Amniotic epithelial cell (primary cell): ENCODE results near the gene PRKAR1B.
"Not testable (repeated sequence)": the region's sequence is repeated elsewhere in the genome, so short reads cannot be mapped to it uniquely, and the experiment has no call there.

Source experiments
- DNase-seq: peaks from one replicate; pipeline ENCODE4 v3.0.0-alpha.2; 2010; ENCODE audit warnings: low read depth

PRKAR1B gene

GRCh38 chr7:556837-557557, 170.1 kb downstream of the PRKAR1B start:
- no peak for DNase-seq

DNA sequence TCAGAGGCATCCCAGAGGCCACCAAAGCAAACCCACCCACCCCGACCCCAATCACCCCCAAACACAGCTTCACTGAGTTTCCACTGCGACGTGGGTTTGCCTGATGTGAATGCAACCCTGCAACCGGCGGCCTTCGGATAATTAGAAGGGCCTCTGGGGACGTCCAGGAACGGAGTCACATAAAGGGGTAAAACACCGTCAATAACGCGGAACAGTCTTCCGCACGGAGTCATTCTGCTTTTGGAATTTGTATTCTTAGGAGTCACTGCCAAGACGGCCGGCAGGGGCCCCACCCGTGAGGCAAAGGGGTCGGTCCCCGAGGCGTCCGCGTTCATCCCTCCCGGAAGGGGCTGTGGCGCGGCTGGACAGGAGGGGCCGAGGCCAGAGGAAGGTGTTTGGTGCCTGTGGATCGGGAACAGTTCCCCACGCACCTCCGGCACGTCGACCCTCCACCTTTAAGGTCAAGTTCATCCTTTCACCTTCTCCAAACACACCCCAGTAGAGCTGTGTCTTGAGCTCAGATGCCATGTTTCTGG, 170.7 kb downstream of the PRKAR1B start:
- DNase-seq, result no peak

DNA sequence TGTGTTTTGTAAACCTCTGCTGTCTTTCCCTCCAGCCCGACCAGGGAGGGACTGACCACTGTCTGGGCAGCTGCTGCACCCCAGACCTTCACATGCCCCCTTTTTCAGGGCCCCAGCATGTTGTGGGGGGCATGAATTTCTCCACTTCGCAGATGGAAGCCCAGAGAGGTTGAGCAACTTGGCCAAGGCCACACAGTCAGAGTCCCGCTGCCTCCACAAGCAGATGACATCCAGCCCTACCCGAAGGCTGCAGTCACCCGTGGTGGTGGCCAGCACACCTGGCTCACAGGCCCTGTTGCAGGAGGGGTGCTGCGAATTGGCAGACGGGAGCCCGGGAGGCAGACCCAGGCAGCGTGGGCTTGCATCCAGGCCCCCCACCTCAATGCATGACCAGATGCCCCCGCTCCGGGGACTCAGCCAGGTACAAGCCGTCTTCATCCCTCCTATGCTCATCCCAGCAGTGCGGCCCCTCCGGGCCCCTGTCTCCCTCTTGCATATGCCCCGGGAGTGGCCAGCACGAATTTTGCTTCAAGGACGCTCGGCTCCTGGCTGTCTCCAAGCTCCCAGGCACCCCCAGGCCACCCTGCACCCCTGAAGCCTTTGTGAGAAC, 171.4 kb downstream of the PRKAR1B start:
- no peak for DNase-seq

DNA sequence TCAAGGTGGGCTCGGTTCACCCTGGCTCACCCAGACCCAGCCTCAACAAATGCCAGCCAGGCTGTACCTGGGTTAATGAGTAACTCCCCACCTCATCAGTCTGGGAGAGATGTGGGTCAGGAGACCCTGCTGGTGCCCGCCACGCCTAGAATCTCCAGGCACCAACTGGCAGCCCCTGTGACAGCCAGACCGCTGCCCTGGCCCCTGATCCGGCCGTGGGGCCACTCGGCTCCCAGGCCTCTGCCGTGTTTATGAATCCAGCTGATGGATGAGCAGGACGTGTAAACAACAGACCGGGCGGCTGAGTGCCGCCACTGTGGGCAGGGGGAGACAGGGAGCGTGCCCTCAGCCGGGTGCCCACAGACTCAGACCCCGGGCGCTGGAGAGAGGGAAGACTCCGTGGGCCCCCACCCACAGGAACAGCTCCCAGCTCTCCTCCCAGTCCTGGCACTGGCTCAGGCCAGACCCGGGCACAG, 173.4 kb downstream of the PRKAR1B start:
- no peak for DNase-seq

GRCh38 chr7:552868-553635, 174.0 kb downstream of the PRKAR1B start:
- DNase-seq, result no peak

DNA sequence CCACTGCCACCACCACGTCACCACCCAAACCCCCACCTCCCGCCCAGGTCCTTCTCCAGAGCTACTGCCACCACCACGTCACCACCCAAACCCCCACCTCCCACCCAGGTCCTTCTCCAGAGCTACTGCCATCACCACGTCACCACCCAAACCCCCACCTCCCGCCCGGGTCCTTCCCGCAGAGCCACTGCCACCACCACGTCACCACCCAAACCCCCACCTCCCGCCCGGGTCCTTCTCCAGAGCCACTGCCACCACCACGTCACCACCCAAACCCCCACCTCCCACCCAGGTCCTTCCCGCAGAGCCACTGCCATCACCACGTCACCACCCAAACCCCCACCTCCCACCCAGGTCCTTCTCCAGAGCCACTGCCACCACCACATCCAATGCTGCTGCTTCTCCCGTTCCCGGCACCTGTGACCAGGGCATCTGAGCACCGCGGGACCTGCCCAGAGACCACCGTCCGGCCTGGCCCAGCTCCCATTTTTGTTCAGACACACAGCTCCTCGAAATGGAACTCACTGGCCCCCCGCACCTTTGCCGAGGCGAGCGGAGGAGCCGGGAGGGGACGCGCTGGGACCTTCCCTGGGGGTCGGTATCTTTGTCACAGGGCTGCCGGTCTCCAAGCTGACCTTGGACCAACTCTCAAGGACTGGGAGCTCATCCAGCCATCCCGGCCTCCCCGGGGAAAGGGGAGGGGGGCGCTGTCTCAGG, 174.8 kb downstream of the PRKAR1B start:
- DNase-seq, result not testable (repeated sequence)

- not testable (repeated sequence) for DNase-seq
These were observed 175.5 kb downstream of the PRKAR1B start for GRCh38 chr7:551615-551970.

DNA sequence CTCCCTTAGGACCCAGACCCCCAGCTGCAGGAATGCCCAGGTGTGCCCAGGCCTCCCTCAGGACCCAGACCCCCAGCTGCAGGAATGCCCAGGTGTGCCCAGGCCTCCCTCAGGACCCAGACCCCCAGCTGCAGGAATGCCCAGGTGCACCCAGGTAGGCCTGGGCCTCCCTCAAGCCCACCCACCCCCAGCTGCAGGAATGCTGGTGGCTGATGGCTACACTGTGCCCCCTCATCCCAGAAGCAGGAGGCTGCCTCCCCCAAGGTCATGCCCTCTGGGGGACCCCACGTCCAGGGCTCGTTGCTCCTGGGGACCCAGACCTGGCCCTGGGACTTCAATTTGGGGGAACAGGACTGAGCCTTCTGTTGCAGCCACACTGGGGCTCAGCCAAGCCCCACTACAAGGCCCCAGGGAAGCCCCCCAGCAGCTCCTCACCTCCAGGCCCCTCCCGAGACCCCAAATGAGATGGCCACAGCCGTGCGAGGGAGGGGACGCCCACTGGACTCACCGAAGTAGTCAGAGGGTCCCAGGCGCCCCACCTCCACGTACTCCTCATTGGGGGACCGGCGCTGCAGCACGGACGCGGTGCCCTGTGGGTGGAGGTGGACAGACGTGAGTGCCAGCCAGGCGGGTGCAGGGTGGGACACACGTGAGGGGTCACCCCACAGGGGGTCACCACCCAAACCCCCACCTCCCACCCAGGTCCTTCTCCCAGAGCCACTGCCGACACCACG, 176.0 kb downstream of the PRKAR1B start:
- no peak for DNase-seq

- no peak for DNase-seq
These were observed 177.0 kb downstream of the PRKAR1B start for GRCh38 chr7:549891-550625.

GRCh38 chr7:549066-549890, 177.8 kb downstream of the PRKAR1B start:
- DNase-seq, result no peak

DNA sequence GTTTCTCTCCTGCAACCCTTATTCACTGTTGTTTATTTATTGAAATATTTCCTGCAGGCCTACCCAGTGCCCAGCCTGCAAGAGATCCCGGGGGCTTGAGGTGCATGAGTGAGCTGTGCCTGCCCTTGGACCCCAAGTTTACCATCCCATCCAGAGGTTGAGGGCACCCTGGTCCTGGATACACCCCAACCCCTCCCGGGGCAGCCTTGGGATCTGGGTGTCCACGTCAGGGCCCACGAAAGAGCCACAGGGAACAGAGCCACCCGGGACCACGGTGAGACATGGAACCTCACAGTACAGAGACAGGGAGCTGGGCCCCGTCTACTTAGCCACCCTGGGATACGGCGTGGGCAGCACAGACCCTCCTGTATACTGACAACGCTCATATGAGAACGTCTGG, 178.7 kb downstream of the PRKAR1B start:
- DNase-seq, result no peak

DNA sequence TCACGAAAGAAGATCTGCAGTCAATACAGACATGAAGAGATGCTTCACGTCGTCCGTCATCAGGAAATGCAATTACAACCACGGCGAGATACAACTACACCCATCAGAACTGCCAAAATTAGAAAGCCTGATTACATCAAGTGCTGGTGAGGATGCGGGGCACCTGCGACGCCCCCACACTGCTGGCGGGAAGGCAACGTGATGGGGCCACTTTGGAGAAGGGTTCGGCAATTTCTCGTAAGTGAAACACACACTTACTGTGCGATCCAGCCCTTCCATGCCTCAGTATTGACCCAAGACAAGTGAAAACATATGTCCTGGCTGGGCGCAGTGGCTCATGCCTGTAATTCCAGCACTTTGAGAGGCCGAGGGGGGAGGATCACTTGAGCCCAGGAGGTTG, 181.6 kb downstream of the PRKAR1B start:
- DNase-seq, result no peak

DNA sequence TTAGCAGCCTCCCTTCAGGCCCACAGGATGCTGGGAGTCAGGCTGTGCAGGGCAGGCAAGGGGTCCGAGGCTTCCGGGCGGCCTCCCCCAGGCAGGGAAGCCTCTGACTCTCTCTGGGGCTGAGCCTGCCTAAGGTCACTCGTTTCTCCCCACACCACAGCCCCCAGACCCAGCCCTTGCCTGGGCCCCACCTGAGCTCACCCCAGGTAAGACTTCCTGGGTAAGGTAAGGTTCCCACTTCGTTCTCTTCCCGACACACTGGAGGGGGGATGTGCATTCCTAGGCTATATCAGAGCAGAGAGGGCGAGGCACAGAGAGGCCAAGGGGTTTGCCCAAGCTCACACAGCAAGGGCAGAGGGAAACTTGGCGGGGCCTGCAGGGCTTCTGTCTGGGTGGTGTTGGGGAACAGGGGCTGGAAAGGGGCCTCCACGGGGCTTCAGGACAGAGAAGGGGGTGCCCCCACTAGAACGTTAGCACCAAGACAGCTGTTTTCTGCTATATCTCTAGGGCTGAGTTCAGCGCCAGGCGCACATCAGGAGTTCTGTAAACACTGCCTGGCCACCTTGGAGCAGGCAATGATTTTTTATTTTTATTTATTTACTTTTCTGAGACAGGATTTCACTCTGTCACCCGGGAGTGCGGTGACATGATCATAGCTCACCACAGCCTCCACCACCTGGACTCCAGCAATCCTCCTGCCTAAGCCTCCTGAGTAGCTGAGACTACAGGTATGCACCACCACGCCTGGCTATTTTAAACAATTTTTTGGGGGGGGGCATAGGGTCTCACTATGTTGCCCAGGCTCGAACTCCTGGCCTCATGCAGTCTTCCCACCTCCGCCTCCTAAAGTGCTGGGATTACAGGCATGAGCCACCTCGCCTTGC, 182.5 kb downstream of the PRKAR1B start:
- DNase-seq, result no peak

DNA sequence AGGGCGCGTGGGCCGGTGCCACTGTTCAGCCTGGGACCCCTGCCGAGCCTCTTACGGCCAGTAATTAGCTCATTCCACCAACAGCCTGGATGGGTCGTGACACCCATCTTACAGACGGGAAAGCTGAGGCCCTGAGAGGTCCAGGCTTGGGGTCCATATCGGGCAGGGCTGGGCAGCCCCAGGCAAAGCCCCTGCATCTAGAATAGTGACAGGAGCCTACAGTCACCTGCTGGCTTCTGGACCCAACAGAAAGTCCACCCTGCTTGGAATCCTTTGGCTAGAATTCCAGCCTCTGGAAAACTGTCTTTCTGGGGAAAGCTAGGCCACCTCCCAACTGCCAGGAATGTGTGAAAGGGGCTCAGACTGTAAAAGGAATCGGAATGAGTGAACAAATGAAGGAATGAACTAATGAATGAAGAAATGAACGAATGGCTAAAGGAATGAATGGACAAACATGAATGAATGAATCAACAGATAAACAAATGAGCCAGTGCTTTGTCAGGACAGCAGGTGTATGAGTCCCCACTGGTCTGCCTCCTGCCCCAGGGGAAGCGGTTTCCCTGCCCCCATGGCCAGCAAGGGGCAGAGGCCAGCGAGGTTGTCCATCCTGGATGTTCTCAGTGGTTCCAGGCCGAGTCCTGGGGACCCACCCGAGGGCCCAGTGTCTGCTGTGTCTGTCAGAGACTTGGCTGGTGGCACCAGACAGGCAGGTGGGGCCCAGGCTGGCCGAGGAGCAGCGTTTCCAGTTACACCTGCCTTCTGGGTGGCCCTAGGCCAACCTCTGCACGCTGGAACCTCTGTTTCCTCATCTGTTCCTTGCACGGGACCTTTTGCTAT, 183.4 kb downstream of the PRKAR1B start:
- DNase-seq, result no peak

- DNase-seq, result peak; percentile 96
These were observed 184.2 kb downstream of the PRKAR1B start for GRCh38 chr7:542713-543500.

DNA sequence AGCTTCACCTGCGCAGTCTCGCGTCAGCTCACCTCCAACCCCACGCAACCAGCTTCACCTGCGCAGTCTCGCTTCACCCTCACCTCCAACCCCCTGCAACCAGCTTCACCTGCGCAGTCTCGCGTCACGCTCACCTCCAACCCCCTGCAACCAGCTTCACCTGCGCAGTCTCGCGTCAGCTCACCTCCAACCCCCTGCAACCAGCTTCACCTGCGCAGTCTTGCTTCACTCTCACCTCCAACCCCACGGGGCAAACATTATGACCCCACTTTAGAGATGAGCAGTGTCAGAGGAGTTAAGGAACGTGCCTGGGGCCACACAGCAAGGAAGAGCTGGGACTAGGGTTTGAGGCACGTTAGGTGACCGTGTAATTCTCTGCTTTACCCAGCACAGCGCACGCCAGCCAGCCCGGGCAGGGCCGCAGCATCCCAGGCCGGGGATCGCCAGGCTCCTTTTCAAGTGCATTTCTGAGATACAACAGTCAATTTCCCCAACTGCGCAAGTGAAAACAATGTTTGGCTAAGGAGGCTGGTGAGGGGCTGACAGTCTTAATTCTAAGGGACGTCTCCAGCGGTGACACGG, 184.9 kb downstream of the PRKAR1B start:
- no peak for DNase-seq

GRCh38 chr7:541661-542060, 185.4 kb downstream of the PRKAR1B start:
- no peak for DNase-seq
